ENCODE measurements around the gene RGS6. TPM values are rescaled to one million over a fixed set of nuclear protein-coding genes. Genes with fewer than 3 reads are reported as not detected.

Gene RGS6
- total and polyA plus RNA-seq, 8 donors, result 0.12 to 4.1 (median 2.8) TPM

DNA sequence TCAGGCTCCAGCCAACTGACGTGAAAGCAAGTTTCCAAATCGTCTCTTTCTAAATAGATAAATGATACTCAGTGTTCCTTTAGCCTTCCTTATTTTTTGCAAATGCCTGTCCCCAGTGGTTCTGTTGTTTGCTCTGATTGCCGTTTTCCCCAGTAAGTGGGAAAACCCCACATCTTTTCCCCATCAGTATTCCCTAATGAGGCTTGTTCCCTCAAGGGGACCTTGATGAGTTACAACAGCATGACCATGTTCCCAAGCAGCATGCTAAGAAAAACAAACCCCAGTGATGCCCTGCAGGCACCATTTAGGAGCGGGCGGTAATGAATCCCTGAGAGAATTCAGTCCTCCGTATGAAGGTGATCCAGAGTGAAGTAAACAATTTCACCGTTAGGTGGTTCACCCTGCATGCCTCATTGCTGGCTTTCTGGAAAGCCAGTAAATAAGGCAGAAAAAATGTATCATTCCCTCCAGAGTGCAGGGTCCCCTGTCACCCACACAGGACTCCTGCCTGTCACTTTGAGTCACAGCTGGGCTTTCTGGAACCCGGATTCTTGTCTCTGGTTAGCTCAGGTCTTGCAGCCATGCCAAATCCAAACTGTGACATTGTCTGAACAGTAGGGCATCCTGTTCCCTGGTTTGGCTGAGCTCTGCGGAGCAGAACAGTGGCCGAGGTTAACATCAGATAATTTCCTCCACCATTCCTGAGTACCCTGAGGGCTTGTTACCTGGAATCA is 222.6 kb downstream of the RGS6 start:
- Histone ChIP-seq H3K27ac (no peak overlapping the region), H3K4me3 (no peak overlapping the region), H3K9me3 (peaks cover 0 to 20% of the 10 kb centered on the region in 2 donors), H3K36me3 (no peaks in the 10 kb centered on the region), H3K4me1 (no peaks in the 10 kb centered on the region), H3K27me3 (no peaks in the 10 kb centered on the region)
- DNase-seq (no peak), ATAC-seq (no peak)
- intact Hi-C loops (cut with DNase I), result no loop called here
- TF ChIP-seq, protein P1, sequence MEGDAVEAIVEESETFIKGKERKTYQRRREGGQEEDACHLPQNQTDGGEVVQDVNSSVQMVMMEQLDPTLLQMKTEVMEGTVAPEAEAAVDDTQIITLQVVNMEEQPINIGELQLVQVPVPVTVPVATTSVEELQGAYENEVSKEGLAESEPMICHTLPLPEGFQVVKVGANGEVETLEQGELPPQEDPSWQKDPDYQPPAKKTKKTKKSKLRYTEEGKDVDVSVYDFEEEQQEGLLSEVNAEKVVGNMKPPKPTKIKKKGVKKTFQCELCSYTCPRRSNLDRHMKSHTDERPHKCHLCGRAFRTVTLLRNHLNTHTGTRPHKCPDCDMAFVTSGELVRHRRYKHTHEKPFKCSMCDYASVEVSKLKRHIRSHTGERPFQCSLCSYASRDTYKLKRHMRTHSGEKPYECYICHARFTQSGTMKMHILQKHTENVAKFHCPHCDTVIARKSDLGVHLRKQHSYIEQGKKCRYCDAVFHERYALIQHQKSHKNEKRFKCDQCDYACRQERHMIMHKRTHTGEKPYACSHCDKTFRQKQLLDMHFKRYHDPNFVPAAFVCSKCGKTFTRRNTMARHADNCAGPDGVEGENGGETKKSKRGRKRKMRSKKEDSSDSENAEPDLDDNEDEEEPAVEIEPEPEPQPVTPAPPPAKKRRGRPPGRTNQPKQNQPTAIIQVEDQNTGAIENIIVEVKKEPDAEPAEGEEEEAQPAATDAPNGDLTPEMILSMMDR (IDR thresholded peaks at IDR 0.05), result no peak

DNA sequence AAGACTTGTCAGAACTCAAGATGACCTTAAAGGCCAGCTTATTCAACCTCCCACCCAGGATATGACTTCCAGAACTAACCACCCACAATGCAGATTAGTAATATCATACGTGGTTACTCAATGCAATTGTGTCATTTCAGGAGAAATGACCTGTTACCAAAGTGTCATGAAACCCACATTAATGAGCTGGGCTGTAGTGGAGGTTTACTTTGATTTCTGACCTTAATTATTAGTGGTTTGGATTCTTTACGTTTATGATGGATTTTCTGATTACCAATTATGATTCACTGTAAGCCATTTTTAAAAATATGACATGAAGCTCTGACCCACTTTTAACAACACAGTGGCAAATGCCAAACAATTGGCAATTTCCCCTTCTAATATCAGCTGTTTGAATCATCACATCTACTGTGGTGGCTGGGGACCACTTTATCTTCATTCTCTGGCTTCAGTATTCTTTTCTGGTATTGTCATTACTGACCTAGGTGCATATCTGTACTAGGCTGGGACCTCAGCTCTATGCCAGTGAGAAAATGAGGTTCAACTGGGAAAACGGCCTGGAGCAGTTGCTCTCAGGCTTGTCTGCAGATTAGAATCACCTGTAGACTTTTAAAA is 223.3 kb downstream of the RGS6 start:
- Histone ChIP-seq H3K27me3 (no peaks in the 10 kb centered on the region), H3K27ac (no peak overlapping the region), H3K36me3 (no peaks in the 10 kb centered on the region), H3K4me1 (no peaks in the 10 kb centered on the region), H3K9me3 (peaks cover 0 to 20% of the 10 kb centered on the region in 2 donors), H3K4me3 (no peak overlapping the region)
- ATAC-seq (no peak), DNase-seq (no peak)
- TF ChIP-seq, protein P1 (IDR thresholded peaks at IDR 0.05), result no peak
- intact Hi-C loops (cut with DNase I), result no loop called here

DNA sequence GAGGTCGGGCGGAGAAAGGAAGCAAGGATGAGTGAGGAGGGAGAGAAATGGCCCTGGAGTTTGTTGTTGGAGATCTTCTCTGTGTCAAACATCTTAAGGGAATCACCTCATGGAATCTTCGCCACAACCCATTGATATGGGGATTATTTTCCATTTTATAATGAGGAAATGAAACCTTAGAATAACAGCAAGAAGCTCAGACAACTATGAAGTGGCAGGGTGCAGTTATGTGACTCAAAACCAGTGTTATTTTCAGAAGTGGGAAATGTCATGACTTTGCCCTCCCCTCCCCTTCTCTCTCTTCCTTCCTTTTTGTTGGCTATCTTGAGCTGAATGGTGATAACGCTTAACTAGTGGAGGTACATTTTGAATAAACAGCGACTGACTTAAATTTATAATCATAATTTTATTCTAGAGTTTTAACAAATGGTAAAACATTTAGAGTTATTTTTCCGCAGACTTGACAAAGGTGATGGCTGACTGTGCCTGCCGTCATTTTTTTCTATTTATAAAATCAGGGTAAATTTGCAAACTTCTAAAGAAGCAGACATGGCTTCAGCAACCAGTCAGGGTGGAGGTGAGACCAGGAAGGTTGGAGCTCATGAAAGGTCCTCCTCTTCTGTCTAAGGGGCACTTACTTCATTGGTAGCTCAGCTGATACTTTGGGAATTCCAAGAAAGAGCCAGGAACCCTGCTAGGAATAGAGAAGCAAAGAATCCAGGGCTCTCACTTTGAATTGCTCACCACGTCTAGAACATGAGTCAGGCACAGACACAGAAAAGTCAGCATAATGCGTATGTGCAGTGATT is 232.4 kb downstream of the RGS6 start:
- Histone ChIP-seq H3K9me3 (no peaks in the 10 kb centered on the region), H3K4me3 (no peak overlapping the region), H3K36me3 (no peaks in the 10 kb centered on the region), H3K27me3 (no peaks in the 10 kb centered on the region), H3K4me1 (no peaks in the 10 kb centered on the region), H3K27ac (no peak overlapping the region)
- intact Hi-C loops (cut with DNase I), result no loop called here
- ATAC-seq (no peak), DNase-seq (no peak)
- TF ChIP-seq, protein P1 (IDR thresholded peaks at IDR 0.05), result no peak

DNA sequence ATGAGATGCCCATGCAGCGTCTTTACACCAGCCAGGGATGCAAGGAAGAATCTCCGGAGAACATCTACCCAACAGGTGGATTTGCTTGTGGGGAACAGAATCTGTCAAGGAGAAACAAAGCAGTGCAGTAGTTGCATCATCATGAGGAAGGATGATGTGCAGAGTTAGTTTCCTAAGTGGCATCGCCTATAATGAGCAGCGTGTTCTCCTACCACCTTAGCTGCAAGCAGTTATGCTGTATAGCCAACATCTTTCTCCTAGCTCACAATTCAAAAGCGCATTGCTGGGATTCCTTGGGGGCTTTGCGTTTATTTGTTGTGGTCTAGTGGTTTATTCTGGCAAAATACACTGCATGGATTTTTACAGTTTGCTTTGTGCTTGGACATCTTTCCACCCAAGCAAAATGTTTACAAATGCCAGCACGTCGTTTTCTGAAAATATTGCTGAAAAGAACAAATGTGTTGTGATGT is 233.0 kb downstream of the RGS6 start:
- no peak for ATAC-seq
- Histone ChIP-seq H3K4me1 (no peaks in the 10 kb centered on the region), H3K27ac (no peak overlapping the region), H3K4me3 (no peak overlapping the region), H3K27me3 (no peaks in the 10 kb centered on the region), H3K36me3 (no peaks in the 10 kb centered on the region), H3K9me3 (no peaks in the 10 kb centered on the region)
- no peak for DNase-seq
- intact Hi-C loops (cut with DNase I), result no loop called here
- TF ChIP-seq, protein P1 (IDR thresholded peaks at IDR 0.05), result no peak

DNA sequence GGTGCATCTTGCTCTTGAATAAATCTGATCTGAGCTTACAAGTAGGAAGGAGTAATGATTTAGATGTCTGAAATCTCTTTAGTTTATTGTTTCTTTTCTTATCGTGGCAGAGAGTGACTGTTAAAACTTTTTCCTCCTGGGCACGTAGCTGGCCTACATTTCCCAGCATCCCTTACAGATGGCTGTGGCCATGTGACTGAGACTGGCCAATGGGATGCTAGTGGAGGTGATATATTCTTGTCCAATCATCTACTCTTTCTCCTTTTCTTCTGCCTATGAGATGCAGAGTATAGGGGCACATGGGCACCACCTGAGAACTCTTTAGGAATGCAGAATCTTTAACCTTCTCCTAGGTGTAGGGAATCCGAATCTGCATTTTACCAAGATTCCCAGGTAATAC is 237.3 kb downstream of the RGS6 start:
- DNase-seq, result no peak
- TF ChIP-seq, protein P1 (IDR thresholded peaks at IDR 0.05), result no peak

More for the DNA sequence above, 237.3 kb downstream of the RGS6 start:
- intact Hi-C loops (cut with DNase I), result no loop called here
- no peak for ATAC-seq
- Histone ChIP-seq H3K27me3 (no peaks in the 10 kb centered on the region), H3K36me3 (no peaks in the 10 kb centered on the region), H3K9me3 (no peaks in the 10 kb centered on the region), H3K27ac (no peak overlapping the region), H3K4me1 (no peaks in the 10 kb centered on the region), H3K4me3 (no peak overlapping the region)

Data from left lung (tissue), 10 donors.